Measurements from ENCODE around the gene IFT122.

- TF ChIP-seq, protein P1, sequence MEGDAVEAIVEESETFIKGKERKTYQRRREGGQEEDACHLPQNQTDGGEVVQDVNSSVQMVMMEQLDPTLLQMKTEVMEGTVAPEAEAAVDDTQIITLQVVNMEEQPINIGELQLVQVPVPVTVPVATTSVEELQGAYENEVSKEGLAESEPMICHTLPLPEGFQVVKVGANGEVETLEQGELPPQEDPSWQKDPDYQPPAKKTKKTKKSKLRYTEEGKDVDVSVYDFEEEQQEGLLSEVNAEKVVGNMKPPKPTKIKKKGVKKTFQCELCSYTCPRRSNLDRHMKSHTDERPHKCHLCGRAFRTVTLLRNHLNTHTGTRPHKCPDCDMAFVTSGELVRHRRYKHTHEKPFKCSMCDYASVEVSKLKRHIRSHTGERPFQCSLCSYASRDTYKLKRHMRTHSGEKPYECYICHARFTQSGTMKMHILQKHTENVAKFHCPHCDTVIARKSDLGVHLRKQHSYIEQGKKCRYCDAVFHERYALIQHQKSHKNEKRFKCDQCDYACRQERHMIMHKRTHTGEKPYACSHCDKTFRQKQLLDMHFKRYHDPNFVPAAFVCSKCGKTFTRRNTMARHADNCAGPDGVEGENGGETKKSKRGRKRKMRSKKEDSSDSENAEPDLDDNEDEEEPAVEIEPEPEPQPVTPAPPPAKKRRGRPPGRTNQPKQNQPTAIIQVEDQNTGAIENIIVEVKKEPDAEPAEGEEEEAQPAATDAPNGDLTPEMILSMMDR (IDR thresholded peaks at IDR 0.05) = no peak
- TF ChIP-seq POLR2A (IDR thresholded peaks at IDR 0.05) = no peak
These were observed 86.3 kb downstream of the IFT122 start for GRCh38 chr3:129526121-129526900.
